Measurements from ENCODE around the gene KRTAP22-1. TPM values are rescaled to one million over a fixed set of nuclear protein-coding genes. Genes with fewer than 3 reads are reported as not detected.

The KRTAP22-1 gene
- total and polyA plus RNA-seq, 2 of the 13 experiments (the other 11 are each of a cell fraction or from before 2014, with no cell fraction given) = not detected

DNA sequence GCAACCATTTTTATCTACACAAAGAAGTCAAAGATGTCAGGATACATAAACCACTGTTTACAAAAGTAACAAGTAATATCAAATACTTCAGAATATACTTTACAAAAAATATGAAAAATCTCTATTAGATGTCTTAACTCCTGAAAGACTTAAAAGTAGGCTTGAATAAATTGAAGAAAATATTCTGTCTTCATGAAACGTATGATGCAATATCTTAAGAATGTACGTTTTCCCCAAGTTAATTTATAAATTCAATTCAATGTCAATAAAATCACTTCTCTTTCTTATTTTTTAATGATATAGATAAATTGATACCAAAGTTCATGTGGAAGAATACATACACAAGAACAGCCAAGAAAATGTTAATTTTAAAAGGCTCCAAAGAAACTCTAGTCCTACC, 45.8 kb upstream of the KRTAP22-1 start:
- 10% methylated on average over 2 of the region's 2 CpGs for WGBS (ENCODE audit: low lambda C conversion rate)

DNA sequence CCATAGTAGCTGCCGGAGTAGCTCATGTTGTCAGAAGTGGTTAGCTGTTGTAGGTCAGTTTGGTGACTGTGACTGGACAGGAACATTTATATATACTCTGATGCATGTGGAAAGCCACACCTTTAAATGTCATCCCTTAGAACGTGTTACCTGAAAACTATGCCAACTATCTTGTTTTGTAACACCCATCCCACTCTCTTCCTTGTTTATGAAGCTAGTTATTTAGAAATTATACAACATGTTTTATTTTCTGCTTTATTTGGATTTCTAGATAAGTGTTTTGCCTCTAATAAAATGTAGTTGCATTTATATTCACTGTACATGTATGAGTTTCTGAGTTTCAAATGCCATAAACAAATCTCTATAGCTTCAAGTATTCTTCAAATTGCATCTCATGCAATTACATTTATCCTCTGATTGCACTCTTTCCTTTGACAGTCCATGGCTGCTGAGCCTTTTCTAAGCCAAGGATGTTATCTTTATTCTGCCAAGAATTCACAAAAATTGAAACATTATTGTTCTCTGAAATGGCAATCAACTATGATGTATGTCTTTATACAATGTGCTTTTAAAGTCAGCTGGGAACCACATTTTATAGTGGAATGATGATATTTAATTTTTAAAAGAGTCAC, 39.5 kb upstream of the KRTAP22-1 start, which contains the start of gene KRTAP19-7:
KRTAP19-7 (minus strand) TSS at position 51 of the 632 bp plus-strand sequence; CDS start at position 26, 25 bp downstream.
- no TSS peak for BruUV-seq (replicated peaks)

More for the DNA sequence above, 45.8 kb upstream of the KRTAP22-1 start:
- DNase-seq (ENCODE audit: low spot score) (no peak), ATAC-seq (no peak), FAIRE-seq (no peak)
- Histone ChIP-seq H3K9me3 (ENCODE audit: low read length) (peaks cover 90% of the 10 kb centered on the region), H3K79me2 (ENCODE audit: insufficient read depth, low read length) (no peaks in the 10 kb centered on the region), H3K9ac (ENCODE audit: insufficient read depth, low read depth, low read length) (no peak overlapping the region), H3K27ac (ENCODE audit: extremely low read length, insufficient read depth, low read length) (no peak overlapping the region), H4K20me1 (ENCODE audit: insufficient read depth, low read length) (no peaks in the 10 kb centered on the region), H2AFZ (ENCODE audit: low read length) (no peak overlapping the region), H3K4me2 (ENCODE audit: low read depth, low read length) (no peak overlapping the region), H3K36me3 (replicated peaks in 1 of 2; ENCODE audit: control insufficient read depth in 1 of 2, insufficient read depth in 2 of 2, low read length in 2 of 2) (no peaks in the 10 kb centered on the region), H3K4me1 (ENCODE audit: insufficient read depth, low read length) (no peaks in the 10 kb centered on the region), H3K4me3 (replicated peaks in 1 of 3; ENCODE audit: insufficient read depth in 1 of 3, low read depth in 2 of 3, low read length in 3 of 3) (no peak overlapping the region), H3K27me3 (ENCODE audit: control insufficient read depth in 1 of 2, insufficient read depth in 2 of 2, low read length in 2 of 2) (no peaks in the 10 kb centered on the region)
- intact Hi-C loops (cut with micrococcal nuclease; ENCODE audit: unreplicated experiment) = no loop called here
- ChIA-PET POLR2A (no interaction called here), CTCF (ENCODE audit: low intra/inter-chr PET ratio, low total read pairs) (no interaction called here)
- TF ChIP-seq ATF7 (IDR thresholded peaks at IDR 0.05) (0 out of 2 replicates have a peak, but pooled peaks have one; percentile 7), ATF7 (CRISPR knock-in tag; IDR thresholded peaks at IDR 0.05) (no peak), RFX5 (IDR thresholded peaks at IDR 0.05; ENCODE audit: low read depth, low read length) (no peak)
- in situ Hi-C loops (cut with HindIII; ENCODE audit: extremely low pct_ligation_motif_present, low pct_unique_long_range_greater_than_20kb) = no loop called here
- BruUV-seq (replicated peaks) = no TSS peak

More for the DNA sequence above, 39.5 kb upstream of the KRTAP22-1 start, which contains the start of gene KRTAP19-7:
- H3K4me2 ChIP-seq (ENCODE audit: low read depth, low read length) = no peak within 1 kb of the TSS
- no peak within 1 kb of the TSS for H3K9ac ChIP-seq (ENCODE audit: insufficient read depth, low read depth, low read length)
- ChIA-PET POLR2A (no interaction called here), CTCF (ENCODE audit: low intra/inter-chr PET ratio, low total read pairs) (no interaction called here)
- 29% methylated on average over 2 of the region's 2 CpGs for WGBS (ENCODE audit: low lambda C conversion rate)
- FAIRE-seq (no peak), DNase-seq (ENCODE audit: low spot score) (no peak), ATAC-seq (no peak)
- no peaks in the 10 kb centered on the region for H3K79me2 ChIP-seq (ENCODE audit: insufficient read depth, low read length)
- H3K27ac ChIP-seq (ENCODE audit: extremely low read length, insufficient read depth, low read length) = no peak within 1 kb of the TSS
- H3K27me3 ChIP-seq (ENCODE audit: control insufficient read depth in 1 of 2, insufficient read depth in 2 of 2, low read length in 2 of 2) = no peaks in the 10 kb centered on the region
- TF ChIP-seq RARA (CRISPR knock-in tag; IDR thresholded peaks at IDR 0.05) = no peak
- TF ChIP-seq FOSL1 (CRISPR knock-in tag; IDR thresholded peaks at IDR 0.05; ENCODE audit: borderline replicate concordance) = no peak
- TF ChIP-seq U2AF1 (optimal IDR thresholded peaks at IDR 0.05; ENCODE audit: low read depth, low read length) = no peak
- no peak for TF ChIP-seq BCL6 (CRISPR knock-in tag; IDR thresholded peaks at IDR 0.05)
- no peak for TF ChIP-seq CEBPG (CRISPR knock-in tag; IDR thresholded peaks at IDR 0.05)
- no peak for TF ChIP-seq KDM2A (CRISPR knock-in tag; IDR thresholded peaks at IDR 0.05; ENCODE audit: borderline replicate concordance, low read depth)
- no peak for TF ChIP-seq ZNF839 (CRISPR knock-in tag; IDR thresholded peaks at IDR 0.05; ENCODE audit: borderline replicate concordance)
- TF ChIP-seq ZNF260 (CRISPR knock-in tag; IDR thresholded peaks at IDR 0.05; ENCODE audit: borderline replicate concordance, low read depth) = no peak
- no peak for TF ChIP-seq NR2F2 (IDR thresholded peaks at IDR 0.05; ENCODE audit: borderline replicate concordance, low read depth)
- no peak for TF ChIP-seq AGO1 (IDR thresholded peaks at IDR 0.05; ENCODE audit: low read depth, low read length, poor library complexity, severe bottlenecking)
- no peak for TF ChIP-seq MEIS1 (CRISPR knock-in tag; IDR thresholded peaks at IDR 0.05; ENCODE audit: borderline replicate concordance)
- no peak for TF ChIP-seq ZNF629 (CRISPR knock-in tag; conservative IDR thresholded peaks at IDR 0.05)
- no peak for TF ChIP-seq ZNF446 (CRISPR knock-in tag; IDR thresholded peaks at IDR 0.05)
- TF ChIP-seq ZNF598 (CRISPR knock-in tag; IDR thresholded peaks at IDR 0.05; ENCODE audit: borderline replicate concordance) = no peak
- H3K4me3 ChIP-seq (replicated peaks in 1 of 3; ENCODE audit: insufficient read depth in 1 of 3, low read depth in 2 of 3, low read length in 3 of 3) = no peak within 1 kb of the TSS
- H2AFZ ChIP-seq (ENCODE audit: low read length) = no peak within 1 kb of the TSS
- H3K4me1 ChIP-seq (ENCODE audit: insufficient read depth, low read length) = no peaks in the 10 kb centered on the region
- peaks cover 86% of the 10 kb centered on the region for H3K9me3 ChIP-seq (ENCODE audit: low read length)
- no peaks in the 10 kb centered on the region for H3K36me3 ChIP-seq (replicated peaks in 1 of 2; ENCODE audit: control insufficient read depth in 1 of 2, insufficient read depth in 2 of 2, low read length in 2 of 2)
- no peaks in the 10 kb centered on the region for H4K20me1 ChIP-seq (ENCODE audit: insufficient read depth, low read length)
- in situ Hi-C loops (cut with HindIII; ENCODE audit: extremely low pct_ligation_motif_present, low pct_unique_long_range_greater_than_20kb) = no loop called here
- intact Hi-C loops (cut with micrococcal nuclease; ENCODE audit: unreplicated experiment) = no loop called here
